OCI-LY7 (cell line): Measurements from ENCODE around the gene PIH1D2.

Source experiments
- EZH2phosphoT487 ChIP-seq: fragments of 200-600 bp; sonication (generic); IDR thresholded peaks from 2 replicates; pipeline ENCODE4 v1.6.1; 2018; ENCODE audit warnings: low read depth, borderline replicate concordance, mild to moderate bottlenecking, mixed run types, antibody characterized with exemption, low read length, moderate library complexity, mixed read lengths
- TF ChIP-seq, protein P1 (sequence below): fragments of 200-600 bp; sonication (generic); conservative IDR thresholded peaks from 2 replicates; pipeline ENCODE4 v1.5.1; 2014; ENCODE audit warnings: mild to moderate bottlenecking, antibody characterized with exemption, low read length, moderate library complexity, mixed read lengths

DNA sequence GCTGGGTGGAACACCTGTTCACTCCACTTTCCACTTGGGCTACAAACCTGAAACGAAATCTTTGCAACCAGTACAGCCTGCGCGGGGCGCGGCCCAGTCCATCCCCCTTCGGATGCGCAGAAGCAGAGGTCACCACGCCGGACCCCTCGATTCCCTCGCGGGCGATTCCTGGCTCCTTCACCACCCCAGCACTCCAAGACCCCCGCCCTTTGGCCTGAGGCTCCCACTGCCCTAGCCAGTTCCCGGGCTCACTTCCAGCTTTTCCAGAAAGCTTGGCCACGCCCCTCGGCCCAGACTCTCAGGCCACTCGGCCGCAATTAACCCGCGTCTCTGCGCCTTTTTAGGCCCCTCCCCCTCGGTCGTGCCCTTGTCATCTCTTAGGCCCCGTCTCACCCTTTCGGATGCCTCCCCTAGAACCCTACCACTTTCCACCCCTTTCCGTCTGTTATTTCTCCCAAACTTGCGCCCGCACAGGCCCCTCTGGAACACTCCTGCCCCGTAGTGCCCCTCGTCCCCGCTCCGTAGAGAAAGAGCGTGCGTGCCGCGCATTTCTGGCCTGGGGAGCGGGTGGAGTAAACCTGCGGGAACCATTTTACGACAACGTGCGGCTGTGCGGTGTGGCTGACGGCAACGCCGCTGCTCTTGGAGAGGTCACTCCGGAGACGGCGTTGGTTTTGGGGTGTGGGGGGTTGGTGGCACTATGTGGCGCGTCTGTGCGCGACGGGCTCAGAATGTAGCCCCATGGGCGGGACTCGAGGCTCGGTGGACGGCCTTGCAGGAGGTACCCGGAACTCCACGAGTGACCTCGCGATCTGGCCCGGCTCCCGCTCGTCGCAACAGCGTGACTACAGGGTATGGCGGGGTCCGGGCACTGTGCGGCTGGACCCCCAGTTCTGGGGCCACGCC lies 48.8 kb downstream of the PIH1D2 start, which contains the start of gene DLAT:
- TF ChIP-seq, protein P1, sequence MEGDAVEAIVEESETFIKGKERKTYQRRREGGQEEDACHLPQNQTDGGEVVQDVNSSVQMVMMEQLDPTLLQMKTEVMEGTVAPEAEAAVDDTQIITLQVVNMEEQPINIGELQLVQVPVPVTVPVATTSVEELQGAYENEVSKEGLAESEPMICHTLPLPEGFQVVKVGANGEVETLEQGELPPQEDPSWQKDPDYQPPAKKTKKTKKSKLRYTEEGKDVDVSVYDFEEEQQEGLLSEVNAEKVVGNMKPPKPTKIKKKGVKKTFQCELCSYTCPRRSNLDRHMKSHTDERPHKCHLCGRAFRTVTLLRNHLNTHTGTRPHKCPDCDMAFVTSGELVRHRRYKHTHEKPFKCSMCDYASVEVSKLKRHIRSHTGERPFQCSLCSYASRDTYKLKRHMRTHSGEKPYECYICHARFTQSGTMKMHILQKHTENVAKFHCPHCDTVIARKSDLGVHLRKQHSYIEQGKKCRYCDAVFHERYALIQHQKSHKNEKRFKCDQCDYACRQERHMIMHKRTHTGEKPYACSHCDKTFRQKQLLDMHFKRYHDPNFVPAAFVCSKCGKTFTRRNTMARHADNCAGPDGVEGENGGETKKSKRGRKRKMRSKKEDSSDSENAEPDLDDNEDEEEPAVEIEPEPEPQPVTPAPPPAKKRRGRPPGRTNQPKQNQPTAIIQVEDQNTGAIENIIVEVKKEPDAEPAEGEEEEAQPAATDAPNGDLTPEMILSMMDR = no peak
- TF ChIP-seq EZH2phosphoT487 = no peak
